ENCODE measurements around the gene LPIN1.

- TF ChIP-seq CTCF (conservative IDR thresholded peaks at IDR 0.05; ENCODE audit: low read depth, low read length) (no peak), EZH2 (IDR thresholded peaks at IDR 0.05; ENCODE audit: borderline replicate concordance, low read depth, low read length, poor library complexity, severe bottlenecking) (no peak)
Measured at GRCh38 chr2:11873356-11874154, 127.1 kb downstream of the LPIN1 start.
